ENCODE data around the gene FCHSD2.
"Not testable (repeated sequence)": the region's sequence is repeated elsewhere in the genome, so short reads cannot be mapped to it uniquely, and the experiment has no call there.

The FCHSD2 gene

GRCh38 chr11:73002214-73002613 lies 139.9 kb downstream of the FCHSD2 start:
- no peak for DNase-seq

DNA sequence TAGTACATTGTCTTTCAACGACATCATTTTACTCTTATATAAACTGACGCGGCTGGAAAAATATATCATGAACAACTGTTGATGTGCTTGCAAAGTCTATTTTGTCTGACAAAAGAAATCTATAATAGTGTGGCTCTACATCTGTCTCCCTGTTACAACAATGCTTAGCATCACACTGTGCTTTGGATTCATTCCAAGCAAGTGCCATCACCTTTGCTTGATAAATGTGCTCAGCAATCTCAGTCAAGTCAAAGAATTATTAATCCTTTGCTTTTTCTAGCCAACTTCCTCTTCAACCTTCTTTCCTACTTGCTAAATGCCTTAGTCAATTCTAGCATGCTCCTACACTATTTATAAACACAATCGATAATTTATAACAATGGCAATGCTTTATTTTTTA lies 140.5 kb downstream of the FCHSD2 start:
- DNase-seq = no peak

GRCh38 chr11:72998676-72999075 lies 143.4 kb downstream of the FCHSD2 start:
- DNase-seq = no peak

DNA sequence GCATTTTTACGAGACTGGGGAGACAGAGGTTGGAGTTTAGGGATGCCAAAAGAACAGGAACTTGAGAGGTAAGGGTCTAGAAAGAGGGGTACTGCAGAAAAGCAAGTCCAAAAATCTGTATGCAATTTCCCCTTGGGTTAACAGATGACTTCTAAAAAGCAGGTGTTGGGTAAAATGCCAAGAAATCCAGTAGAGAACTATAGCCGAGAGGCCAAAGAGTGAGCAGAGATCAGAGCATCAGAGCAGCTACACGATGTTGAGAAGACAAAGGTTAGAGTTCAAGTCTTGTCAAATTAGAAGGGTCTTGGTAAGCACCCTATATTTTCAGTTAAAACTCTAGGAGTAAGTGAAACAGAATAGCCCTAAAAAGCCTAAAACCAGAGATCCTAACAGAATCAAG lies 145.2 kb downstream of the FCHSD2 start:
- no peak for DNase-seq

- DNase-seq = no peak
Observed at GRCh38 chr11:72989727-72990126, 152.4 kb downstream of the FCHSD2 start.

DNA sequence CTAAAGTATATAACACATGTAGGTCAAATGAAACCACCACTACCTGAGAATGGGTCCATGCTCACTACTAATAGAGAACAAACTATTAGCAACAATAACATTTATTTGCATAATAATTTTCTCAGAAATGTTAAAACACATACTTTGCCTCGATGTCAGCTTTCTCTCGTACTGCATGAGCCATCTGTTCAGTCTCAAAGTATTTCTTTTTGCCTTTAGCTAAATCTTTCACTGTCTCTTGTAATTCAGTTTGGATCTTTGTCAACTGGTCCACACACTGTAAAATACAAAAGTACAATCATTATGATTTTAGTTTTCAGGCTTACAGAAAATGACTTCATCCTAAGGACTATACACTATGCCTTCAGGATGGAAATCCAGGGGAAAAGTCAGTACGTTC lies 153.3 kb downstream of the FCHSD2 start:
- no peak for DNase-seq

DNA sequence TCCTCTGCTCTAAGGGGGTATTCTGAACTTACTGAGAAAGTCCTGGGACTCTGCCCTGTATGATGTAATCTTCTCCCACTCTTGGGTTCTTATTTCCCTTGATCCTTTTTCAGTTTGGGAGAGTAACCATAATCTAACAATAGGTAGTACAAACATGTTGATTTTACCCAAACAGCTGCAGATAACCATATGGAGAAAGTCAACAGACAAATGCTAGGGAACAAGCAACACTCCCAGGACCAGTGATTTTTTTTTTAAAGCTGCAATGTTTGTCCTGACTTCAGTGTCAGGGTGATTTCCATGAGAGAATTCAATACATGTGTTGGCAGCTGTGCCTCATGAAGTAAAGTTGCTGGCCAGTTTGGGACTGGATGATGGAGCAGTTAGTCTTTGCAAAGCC lies 156.5 kb downstream of the FCHSD2 start:
- no peak for DNase-seq

DNA sequence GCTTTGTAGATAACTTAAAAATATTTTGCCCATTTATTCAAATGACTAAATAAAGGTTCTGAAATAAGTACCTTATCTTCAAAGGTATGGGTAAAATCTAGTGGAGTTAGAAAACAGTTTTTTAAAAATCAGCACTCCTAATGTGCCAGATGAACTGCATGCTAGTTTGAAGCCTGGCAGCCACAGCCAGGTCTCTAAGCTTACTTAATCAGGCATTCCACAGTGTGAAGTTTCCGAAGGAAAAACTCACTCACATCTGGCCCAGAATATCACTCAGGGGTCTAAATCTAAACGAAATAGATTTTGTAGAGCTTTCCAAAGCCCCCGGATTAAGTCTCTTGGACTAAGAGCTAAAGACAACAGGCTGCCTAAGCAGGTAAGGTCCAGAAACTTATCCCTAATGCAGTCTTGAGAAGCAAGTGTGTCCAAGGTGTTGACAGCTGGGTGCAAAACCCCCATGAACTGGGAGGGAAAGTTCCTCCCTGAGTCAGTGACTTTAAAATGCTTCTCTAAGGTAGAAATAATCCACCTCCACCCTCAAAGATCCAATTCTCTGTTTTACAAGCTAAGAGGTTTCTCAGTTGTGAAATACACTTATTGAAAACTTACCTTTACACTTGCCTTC lies 157.6 kb downstream of the FCHSD2 start:
- DNase-seq = no peak

DNA sequence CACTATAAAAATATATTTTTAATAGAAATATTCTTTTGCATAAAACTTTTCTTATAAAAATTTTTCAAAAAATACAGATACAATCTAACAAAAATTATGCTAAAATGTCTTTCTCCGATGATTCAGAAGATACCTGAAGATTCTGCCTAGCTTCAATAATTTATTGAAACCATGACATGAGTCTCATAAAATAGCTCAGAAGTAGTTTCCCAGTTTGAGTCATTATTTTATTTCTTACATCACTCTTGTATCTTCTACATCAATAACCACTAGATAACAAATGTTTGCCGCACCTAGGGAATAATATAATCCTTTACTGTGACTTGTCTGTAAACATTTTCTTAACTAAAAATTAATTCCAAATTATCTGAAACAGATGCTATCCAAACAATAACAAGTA lies 158.6 kb downstream of the FCHSD2 start:
- no peak for DNase-seq

DNA sequence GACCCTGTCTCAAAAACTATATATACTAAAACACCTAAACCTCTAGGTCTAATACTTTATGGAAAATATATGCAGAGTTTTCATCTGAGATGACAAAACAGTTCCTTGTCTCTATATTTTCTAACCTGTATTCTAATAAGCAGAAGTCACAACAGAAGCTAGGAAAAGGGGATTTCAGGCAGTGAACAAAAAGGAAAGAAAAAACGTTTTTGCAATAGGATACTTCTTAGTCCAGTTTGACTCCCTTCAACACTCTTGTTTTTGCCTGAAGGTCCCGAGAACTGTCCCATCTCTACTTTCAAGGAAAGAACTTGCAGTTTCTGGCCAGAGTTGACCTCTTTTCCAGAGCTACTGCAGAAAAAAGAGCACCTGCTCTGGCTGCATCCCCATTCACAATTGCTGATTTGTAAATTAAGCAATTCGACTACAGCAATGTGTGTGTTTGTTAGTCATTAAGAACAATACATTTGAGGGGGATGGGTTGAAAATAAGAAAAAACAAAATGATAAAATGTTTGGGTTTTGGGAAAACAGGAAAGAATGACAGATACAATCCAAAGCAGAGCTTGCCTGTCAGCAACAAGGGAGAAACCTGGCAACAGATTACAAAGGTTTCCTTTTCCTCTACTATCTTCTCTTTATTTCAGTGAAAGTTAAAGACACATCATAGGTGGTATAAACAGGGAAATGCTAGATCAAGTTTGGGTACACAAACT lies 160.0 kb downstream of the FCHSD2 start:
- no peak for DNase-seq

DNA sequence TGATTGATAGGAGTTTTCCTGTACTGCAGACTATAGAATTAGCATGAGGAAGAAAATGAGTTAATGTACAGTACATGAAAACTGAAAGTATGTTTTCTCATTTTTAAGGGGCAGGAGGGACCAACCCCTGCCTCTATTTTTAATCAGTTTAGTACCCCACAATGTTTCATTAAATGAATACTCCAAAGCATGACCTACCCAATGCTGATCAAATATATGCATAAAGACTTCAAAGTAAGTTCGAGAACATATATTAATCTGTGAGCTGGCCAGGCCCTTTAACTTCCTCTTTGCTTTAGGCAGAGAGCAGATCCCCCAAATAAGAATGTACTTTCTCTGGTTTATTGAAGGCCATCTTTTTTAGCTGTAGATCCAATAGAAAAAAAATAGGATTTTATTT lies 161.0 kb downstream of the FCHSD2 start:
- no peak for DNase-seq

DNA sequence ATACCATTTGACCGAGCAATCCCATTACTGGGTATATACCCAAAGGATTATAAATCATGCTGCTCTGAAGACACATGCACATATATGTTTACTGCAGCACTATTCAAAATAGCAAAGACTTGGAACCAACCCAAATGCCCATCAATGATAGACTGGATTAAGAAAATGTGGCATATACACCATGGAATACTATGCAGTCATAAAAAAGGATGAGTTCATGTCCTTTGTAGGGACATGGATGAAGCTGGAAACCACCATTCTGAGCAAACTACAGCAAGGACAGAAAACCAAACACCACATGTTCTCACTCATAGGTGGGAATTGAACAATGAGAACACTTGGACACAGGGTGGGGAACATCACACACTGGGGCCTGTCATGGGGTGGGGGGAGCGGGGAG lies 164.3 kb downstream of the FCHSD2 start:
- not testable (repeated sequence) for DNase-seq

GRCh38 chr11:72976522-72976892 lies 165.6 kb downstream of the FCHSD2 start:
- not testable (repeated sequence) for DNase-seq

DNA sequence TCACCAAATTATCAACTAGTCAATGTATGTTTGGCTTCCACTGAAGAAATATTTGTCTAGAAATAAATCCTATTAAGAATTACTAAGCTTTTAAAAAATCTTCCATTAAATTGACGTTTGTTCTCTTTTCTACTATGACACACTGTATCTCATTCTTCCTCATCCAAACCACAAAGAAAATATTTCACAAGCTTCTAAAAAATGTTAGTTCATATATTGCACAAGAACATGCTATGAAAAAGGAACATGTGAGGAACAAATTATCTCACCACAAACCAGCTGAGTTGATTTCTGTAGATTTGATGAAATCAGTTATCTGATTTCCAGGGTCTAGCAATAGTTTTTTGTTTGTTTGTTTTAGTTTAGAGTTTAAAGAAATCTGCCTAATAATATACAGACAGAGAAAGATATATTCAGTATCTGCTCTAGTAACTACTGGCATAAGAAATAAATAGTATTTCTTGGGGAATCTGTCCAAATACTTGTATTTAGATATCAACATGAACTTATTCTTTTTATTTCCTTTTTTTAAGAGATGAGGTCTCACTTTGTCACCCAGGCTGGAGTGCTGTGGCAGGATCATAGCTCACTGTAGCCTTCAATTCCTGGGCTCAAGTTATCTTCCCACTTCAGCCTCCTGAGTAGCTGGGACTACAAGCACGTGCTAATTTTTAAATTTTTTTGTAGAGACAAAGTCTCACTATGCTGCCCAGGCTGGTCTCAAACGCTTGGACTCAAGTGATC lies 166.2 kb downstream of the FCHSD2 start:
- DNase-seq = no peak

- DNase-seq = no peak
Observed at GRCh38 chr11:72974487-72975205, 167.5 kb downstream of the FCHSD2 start.

DNA sequence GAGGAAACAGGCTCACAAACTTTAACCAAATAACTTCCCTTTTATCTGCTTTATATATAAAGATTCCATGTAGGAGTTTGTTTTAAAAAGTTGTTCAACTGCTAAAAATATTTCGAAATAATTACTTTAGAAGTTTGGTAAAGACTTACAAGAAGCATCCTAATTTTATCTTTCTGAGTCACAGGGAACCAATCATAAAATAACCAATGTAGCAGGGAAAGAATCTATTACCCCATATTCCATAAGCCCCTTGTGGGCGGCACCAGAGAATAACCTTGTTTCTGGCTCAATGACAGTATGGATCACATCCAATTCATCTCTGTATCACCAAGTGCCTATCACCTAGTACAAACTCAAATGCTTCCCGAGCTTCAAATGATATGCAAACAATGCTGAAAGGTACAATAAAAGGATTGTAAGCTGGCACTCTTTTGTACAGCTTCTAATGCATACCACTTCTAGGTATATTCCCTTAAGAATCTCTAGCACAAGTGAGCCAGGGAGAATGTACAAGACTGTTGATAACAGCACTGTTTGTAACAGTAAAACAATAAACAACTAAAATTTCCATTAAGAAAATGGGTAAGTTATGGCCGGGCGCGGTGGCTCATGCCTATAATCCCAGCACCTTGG lies 169.5 kb downstream of the FCHSD2 start:
- no peak for DNase-seq

- DNase-seq = no peak
Observed at GRCh38 chr11:72971192-72971967, 170.7 kb downstream of the FCHSD2 start.

GRCh38 chr11:72970557-72971118 lies 171.5 kb downstream of the FCHSD2 start:
- no peak for DNase-seq

DNA sequence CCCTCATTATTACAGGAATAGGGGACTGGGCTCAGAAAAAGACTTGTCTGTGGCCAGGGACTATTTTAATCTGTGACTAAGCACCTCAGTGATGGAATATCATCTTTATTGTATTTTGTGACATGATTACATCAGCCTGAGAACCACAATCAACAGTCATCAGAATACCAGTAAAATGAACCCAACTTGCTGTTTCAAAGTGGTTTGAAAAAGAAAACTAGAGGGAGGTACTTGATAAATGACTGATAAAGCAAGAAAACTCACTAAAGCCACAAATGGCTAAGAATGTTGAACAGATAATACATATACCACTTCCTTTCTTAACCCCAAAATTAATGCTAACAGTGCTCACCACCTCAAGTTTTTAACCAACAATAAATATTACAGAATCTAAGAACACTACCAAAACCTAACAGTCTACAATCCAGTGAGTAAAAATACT lies 172.2 kb downstream of the FCHSD2 start:
- no peak for DNase-seq

GRCh38 chr11:72968390-72968789 lies 173.7 kb downstream of the FCHSD2 start:
- no peak for DNase-seq

DNA sequence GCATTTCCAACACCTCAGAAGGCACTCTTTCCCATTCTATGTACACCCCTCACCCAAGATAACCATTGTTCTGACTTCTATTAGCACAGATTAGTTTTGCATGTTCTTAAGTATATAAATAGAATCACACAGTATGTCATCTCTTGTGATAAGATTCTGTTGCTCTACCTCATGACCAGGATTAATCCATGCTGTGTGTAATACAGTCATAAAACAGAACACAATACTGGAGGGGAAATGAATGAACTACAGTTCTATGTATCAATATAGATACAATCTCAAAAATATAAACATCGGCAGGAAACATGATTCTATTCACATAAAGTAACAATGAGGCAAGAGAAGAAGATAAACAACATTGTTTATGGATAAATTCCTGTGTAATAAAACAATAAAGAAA lies 176.4 kb downstream of the FCHSD2 start:
- no peak for DNase-seq

DNA sequence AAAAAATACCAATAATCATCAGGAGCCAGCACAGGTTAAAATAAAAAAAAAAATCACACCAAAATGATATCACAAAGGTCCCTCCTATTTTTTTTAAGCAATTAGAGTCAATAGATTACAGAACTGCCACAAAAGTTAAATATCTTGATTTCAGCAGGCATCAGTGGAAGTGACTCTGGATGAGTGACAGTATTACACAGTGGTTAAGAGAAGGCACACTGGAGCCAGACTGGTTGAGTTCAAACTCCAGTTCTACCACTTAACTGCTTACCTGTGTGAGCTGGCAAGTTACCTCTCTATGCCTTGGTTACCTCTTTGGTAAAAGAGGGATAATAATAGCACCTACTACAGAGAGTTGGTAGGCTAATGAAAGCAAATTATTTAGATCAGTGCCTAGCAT lies 179.4 kb downstream of the FCHSD2 start:
- DNase-seq = no peak
